H54 (cell line): Measurements from ENCODE around the gene TMEM238.

Experiments used
- DNase-seq: peaks from one replicate; pipeline ENCODE4 v3.0.0; 2011; ENCODE audit warnings: low spot score, mixed read lengths; ENCODE audit not compliant: insufficient read length
- FAIRE-seq: peaks from 3 replicates; lab custom pipeline; 2011; peaks lifted over from hg19 to GRCh38; lab: Jason Lieb, UNC
- POLR2A ChIP-seq: IDR thresholded peaks from 2 replicates; pipeline ENCODE4 v1.6.1; 2011; ENCODE audit warnings: low read depth, mild to moderate bottlenecking, low read length

Gene TMEM238

GRCh38 chr19:55366790-55367189, 17.3 kb downstream of the TMEM238 start:
- TF ChIP-seq POLR2A, result no peak
- FAIRE-seq (no peak), DNase-seq (no peak)

- no peak for DNase-seq
- FAIRE-seq, result no peak
- no peak for TF ChIP-seq POLR2A
These were observed 18.1 kb downstream of the TMEM238 start for GRCh38 chr19:55365964-55366363.

GRCh38 chr19:55365245-55365644, 18.8 kb downstream of the TMEM238 start:
- no peak for TF ChIP-seq POLR2A
- no peak for FAIRE-seq

GRCh38 chr19:55362990-55363716, 20.9 kb downstream of the TMEM238 start, which contains the start of gene GARIN5B:
GARIN5B (minus strand) TSS chr19:55363260; CDS start chr19:55363066, 194 bp downstream.
- no peak for TF ChIP-seq POLR2A
- DNase-seq (no peak), FAIRE-seq (no peak)

More at GRCh38 chr19:55365245-55365644, 18.8 kb downstream of the TMEM238 start:
- no peak for DNase-seq

GRCh38 chr19:55362174-55362989, 21.7 kb downstream of the TMEM238 start:
- FAIRE-seq (no peak), DNase-seq (no peak)
- no peak for TF ChIP-seq POLR2A

GRCh38 chr19:55360902-55361301, 23.2 kb downstream of the TMEM238 start:
- TF ChIP-seq POLR2A, result no peak
- FAIRE-seq, result no peak
- DNase-seq, result no peak

- no peak for TF ChIP-seq POLR2A
- DNase-seq, result no peak
- FAIRE-seq, result no peak
These were observed 24.9 kb downstream of the TMEM238 start for GRCh38 chr19:55358943-55359908.

GRCh38 chr19:55358493-55358892, 25.6 kb downstream of the TMEM238 start:
- DNase-seq (no peak), FAIRE-seq (no peak)
- no peak for TF ChIP-seq POLR2A

- TF ChIP-seq POLR2A, result no peak
- FAIRE-seq, result no peak
- DNase-seq, result no peak
These were observed 28.8 kb downstream of the TMEM238 start for GRCh38 chr19:55355213-55355821.

- no peak for TF ChIP-seq POLR2A
- no peak for DNase-seq
- no peak for FAIRE-seq
These were observed 29.3 kb downstream of the TMEM238 start, which contains the start of gene COX6B2 for GRCh38 chr19:55354698-55355212. COX6B2 (minus strand) TSS chr19:55354719; CDS start chr19:55354521, 198 bp downstream.

- no peak for FAIRE-seq
- DNase-seq, result peak; percentile 96
- peak; percentile 49; the same call in 1 of the 2 replicates for TF ChIP-seq POLR2A
These were observed 30.0 kb downstream of the TMEM238 start for GRCh38 chr19:55353803-55354697.
